ENCODE measurements around the gene ATP6V1C2. TPM values are rescaled to one million over a fixed set of nuclear protein-coding genes. Genes with fewer than 3 reads are reported as not detected.

Gene ATP6V1C2
- total and polyA plus RNA-seq, 9 of the 15 experiments (the other 6 are each of a cell fraction or from before 2014, with no cell fraction given), result 0.01 to 0.31 (median 0.10) TPM; not detected in 4

- TF ChIP-seq, protein P1, sequence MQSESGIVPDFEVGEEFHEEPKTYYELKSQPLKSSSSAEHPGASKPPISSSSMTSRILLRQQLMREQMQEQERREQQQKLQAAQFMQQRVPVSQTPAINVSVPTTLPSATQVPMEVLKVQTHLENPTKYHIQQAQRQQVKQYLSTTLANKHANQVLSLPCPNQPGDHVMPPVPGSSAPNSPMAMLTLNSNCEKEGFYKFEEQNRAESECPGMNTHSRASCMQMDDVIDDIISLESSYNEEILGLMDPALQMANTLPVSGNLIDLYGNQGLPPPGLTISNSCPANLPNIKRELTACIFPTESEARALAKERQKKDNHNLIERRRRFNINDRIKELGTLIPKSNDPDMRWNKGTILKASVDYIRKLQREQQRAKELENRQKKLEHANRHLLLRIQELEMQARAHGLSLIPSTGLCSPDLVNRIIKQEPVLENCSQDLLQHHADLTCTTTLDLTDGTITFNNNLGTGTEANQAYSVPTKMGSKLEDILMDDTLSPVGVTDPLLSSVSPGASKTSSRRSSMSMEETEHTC (IDR thresholded peaks at IDR 0.05), result no peak
- TF ChIP-seq NFE2 (IDR thresholded peaks at IDR 0.05; ENCODE audit: low read depth) (no peak), ZNF197 (CRISPR knock-in tag; IDR thresholded peaks at IDR 0.05; ENCODE audit: low read depth) (no peak), PRMT5 (CRISPR knock-in tag; IDR thresholded peaks at IDR 0.05) (no peak), RHOXF2B (CRISPR knock-in tag; conservative IDR thresholded peaks at IDR 0.05) (no peak), ZNF592 (IDR thresholded peaks at IDR 0.05) (no peak), ZEB2 (IDR thresholded peaks at IDR 0.05) (no peak), SMARCA5 (IDR thresholded peaks at IDR 0.05) (no peak)
Observed at GRCh38 chr2:10707831-10708230, 13.6 kb upstream of the ATP6V1C2 start (continued).

All from K562 (cell line).